ENCODE measurements around the gene RPS21. TPM values are rescaled to one million over a fixed set of nuclear protein-coding genes. Genes with fewer than 3 reads are reported as not detected.

Gene RPS21
- total and polyA plus RNA-seq, 2 of the 13 experiments (the other 11 are each of a cell fraction or from before 2014, with no cell fraction given) = 2,647 to 11,063 TPM

GRCh38 chr20:62368976-62369814, 17.7 kb upstream of the RPS21 start (continued):
- 0 out of 2 replicates have a peak, but pooled peaks have one; percentile 44 for TF ChIP-seq PREB (CRISPR knock-in tag; IDR thresholded peaks at IDR 0.05)
- TF ChIP-seq LCORL (IDR thresholded peaks at IDR 0.05) = no peak
- TF ChIP-seq LCORL (CRISPR knock-in tag; IDR thresholded peaks at IDR 0.05) = no peak; the same call in 1 of the 2 replicates
- TF ChIP-seq NR2F6 (IDR thresholded peaks at IDR 0.05) = no peak
- peak; percentile 56 for TF ChIP-seq NR2F6 (CRISPR knock-in tag; IDR thresholded peaks at IDR 0.05)
- TF ChIP-seq HINFP (CRISPR knock-in tag; IDR thresholded peaks at IDR 0.05; ENCODE audit: low read depth) = no peak
- TF ChIP-seq POLR2AphosphoS5 (IDR thresholded peaks at IDR 0.05; ENCODE audit: low read depth, low read length) = no peak; the same call in 1 of the 2 replicates
- TF ChIP-seq, protein P1, sequence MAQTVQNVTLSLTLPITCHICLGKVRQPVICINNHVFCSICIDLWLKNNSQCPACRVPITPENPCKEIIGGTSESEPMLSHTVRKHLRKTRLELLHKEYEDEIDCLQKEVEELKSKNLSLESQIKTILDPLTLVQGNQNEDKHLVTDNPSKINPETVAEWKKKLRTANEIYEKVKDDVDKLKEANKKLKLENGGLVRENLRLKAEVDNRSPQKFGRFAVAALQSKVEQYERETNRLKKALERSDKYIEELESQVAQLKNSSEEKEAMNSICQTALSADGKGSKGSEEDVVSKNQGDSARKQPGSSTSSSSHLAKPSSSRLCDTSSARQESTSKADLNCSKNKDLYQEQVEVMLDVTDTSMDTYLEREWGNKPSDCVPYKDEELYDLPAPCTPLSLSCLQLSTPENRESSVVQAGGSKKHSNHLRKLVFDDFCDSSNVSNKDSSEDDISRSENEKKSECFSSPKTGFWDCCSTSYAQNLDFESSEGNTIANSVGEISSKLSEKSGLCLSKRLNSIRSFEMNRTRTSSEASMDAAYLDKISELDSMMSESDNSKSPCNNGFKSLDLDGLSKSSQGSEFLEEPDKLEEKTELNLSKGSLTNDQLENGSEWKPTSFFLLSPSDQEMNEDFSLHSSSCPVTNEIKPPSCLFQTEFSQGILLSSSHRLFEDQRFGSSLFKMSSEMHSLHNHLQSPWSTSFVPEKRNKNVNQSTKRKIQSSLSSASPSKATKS (CRISPR knock-in tag; IDR thresholded peaks at IDR 0.05) = no peak
- TF ChIP-seq RFX1 (IDR thresholded peaks at IDR 0.05) = no peak
- TF ChIP-seq HNRNPLL (IDR thresholded peaks at IDR 0.05; ENCODE audit: low read depth, low read length, poor library complexity, severe bottlenecking) = peak; percentile 42
- TF ChIP-seq NFIC (IDR thresholded peaks at IDR 0.05; ENCODE audit: low read length) = no peak
- TF ChIP-seq ZNF263 (CRISPR knock-in tag; IDR thresholded peaks at IDR 0.05) = no peak
- no peak for TF ChIP-seq TBP (CRISPR knock-in tag; IDR thresholded peaks at IDR 0.05)
- TF ChIP-seq ZNF766 (CRISPR knock-in tag; IDR thresholded peaks at IDR 0.05; ENCODE audit: borderline replicate concordance) = 0 out of 2 replicates have a peak, but pooled peaks have one; percentile 66
- TF ChIP-seq ZNF280D (CRISPR knock-in tag; IDR thresholded peaks at IDR 0.05) = no peak
- TF ChIP-seq ZNF652 (CRISPR knock-in tag; IDR thresholded peaks at IDR 0.05; ENCODE audit: borderline replicate concordance, low read depth) = peak; percentile 96
- TF ChIP-seq TSC22D2 (CRISPR knock-in tag; IDR thresholded peaks at IDR 0.05; ENCODE audit: borderline replicate concordance) = peak; percentile 57; the same call in 1 of the 2 replicates
- no peak for TF ChIP-seq ZNF703 (CRISPR knock-in tag; IDR thresholded peaks at IDR 0.05; ENCODE audit: borderline replicate concordance)
- TF ChIP-seq, protein P2, sequence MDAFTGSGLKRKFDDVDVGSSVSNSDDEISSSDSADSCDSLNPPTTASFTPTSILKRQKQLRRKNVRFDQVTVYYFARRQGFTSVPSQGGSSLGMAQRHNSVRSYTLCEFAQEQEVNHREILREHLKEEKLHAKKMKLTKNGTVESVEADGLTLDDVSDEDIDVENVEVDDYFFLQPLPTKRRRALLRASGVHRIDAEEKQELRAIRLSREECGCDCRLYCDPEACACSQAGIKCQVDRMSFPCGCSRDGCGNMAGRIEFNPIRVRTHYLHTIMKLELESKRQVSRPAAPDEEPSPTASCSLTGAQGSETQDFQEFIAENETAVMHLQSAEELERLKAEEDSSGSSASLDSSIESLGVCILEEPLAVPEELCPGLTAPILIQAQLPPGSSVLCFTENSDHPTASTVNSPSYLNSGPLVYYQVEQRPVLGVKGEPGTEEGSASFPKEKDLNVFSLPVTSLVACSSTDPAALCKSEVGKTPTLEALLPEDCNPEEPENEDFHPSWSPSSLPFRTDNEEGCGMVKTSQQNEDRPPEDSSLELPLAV (CRISPR knock-in tag; conservative IDR thresholded peaks at IDR 0.05; ENCODE audit: low read depth) = no peak
- TF ChIP-seq ZNF558 (CRISPR knock-in tag; IDR thresholded peaks at IDR 0.05; ENCODE audit: borderline replicate concordance) = no peak

All from HepG2 (cell line).